A673 (cell line): ENCODE data around the gene CDH15.

Experiments used
- CTCF ChIP-seq: fragments of 300-800, 200-600 bp; sonication (generic); conservative IDR thresholded peaks from 2 replicates; pipeline ENCODE4 v1.5.1; 2017; ENCODE audit warnings: low read depth, mild to moderate bottlenecking, antibody characterized with exemption, low read length, moderate library complexity, mixed read lengths
- EZH2 ChIP-seq: fragments of 200-600 bp; sonication (generic); IDR thresholded peaks from 2 replicates; pipeline ENCODE4 v1.6.1; 2017; ENCODE audit warnings: borderline replicate concordance, low read depth, mild to moderate bottlenecking, mixed read lengths, antibody characterized with exemption, low read length; ENCODE audit not compliant: poor library complexity, severe bottlenecking

- TF ChIP-seq CTCF, result no peak
- no peak for TF ChIP-seq EZH2
Measured at GRCh38 chr16:89146211-89147005, 25.1 kb upstream of the CDH15 start.
